ENCODE data around the gene GSG1. TPM values are rescaled to one million over a fixed set of nuclear protein-coding genes. Genes with fewer than 3 reads are reported as not detected.

Gene GSG1
- total RNA-seq, 1 donor from 2014 or later: not detected

DNA sequence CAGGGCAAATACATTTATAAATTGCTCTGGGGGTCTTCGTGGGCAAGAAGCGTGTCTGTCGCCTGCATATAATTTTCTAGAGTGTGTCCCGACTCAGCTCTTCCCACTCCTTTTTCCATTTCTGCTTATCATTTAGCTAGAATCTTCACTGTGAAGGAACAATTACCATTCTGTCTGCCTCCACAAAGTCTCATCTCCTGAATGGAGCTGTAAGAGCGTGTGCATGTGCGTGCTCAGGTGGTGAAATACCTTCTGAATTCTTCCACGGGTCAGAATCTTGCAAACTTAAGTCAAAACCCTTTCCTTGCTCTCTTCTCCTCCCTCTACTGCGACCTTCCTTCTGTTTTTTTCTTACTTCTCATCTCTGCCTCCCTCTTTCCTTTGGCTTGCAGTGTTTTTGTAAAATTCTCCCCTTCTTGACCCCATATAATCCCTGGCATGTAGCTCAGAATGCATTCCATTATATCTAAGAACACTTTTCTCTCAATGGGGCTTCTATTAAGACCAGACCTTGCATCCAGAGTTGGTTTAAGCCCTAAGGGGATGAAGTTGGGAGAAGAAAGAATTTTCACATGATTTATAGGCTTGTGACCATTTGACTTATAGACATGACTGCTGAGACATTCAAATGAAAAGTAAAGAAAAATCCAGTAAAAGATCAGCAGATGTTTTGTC lies 25.0 kb upstream of the GSG1 start:
- no peak for TF ChIP-seq CTCF (IDR thresholded peaks at IDR 0.05)
- H3K9me3 Mint-ChIP-seq: no peaks in the 10 kb centered on the region
- H3K36me3 Mint-ChIP-seq (ENCODE audit: low read depth): no peaks in the 10 kb centered on the region
- DNase-seq (no peak), ATAC-seq (ENCODE audit: low read depth) (no peak)
- H3K27ac Mint-ChIP-seq: no peak overlapping the region
- peaks cover 9% of the 10 kb centered on the region for H3K27me3 Mint-ChIP-seq
- H3K4me1 Mint-ChIP-seq: no peaks in the 10 kb centered on the region
- intact Hi-C loops (cut with micrococcal nuclease): no loop called here
- CTCF ChIA-PET: no interaction called here
- H3K4me3 Mint-ChIP-seq: no peak overlapping the region
- POLR2A ChIA-PET: no interaction called here

GRCh38 chr12:13127444-13127843 lies 24.0 kb upstream of the GSG1 start:
- Mint-ChIP-seq H3K9me3 (no peaks in the 10 kb centered on the region), H3K36me3 (ENCODE audit: low read depth) (no peaks in the 10 kb centered on the region), H3K4me1 (no peaks in the 10 kb centered on the region), H3K27ac (no peak overlapping the region), H3K27me3 (peaks cover 9% of the 10 kb centered on the region), H3K4me3 (no peak overlapping the region)
- ChIA-PET CTCF (no interaction called here), POLR2A (no interaction called here)
- ATAC-seq (ENCODE audit: low read depth) (no peak), DNase-seq (no peak)
- intact Hi-C loops (cut with micrococcal nuclease): no loop called here
- TF ChIP-seq CTCF (IDR thresholded peaks at IDR 0.05): no peak

DNA sequence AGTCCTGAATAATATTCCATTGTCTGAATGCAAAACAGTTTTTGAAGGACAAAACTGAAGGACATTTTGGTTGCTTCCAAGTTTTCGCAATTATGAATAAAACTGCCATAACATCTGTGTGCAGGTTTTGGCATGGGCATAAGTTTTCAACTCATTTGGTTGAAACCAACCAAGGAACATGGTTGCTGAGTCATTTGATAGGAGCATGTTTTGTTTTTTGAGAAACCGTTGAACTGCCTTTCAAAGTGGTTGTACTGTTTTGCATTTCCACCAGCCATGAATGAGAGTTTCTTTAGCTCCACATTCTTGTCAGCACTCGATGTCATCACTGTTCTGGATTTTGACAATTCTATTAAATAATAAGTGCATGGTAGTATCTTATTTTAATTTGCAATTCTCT lies 23.0 kb upstream of the GSG1 start:
- intact Hi-C loops (cut with micrococcal nuclease): no loop called here
- POLR2A ChIA-PET: no interaction called here
- H3K4me3 Mint-ChIP-seq: no peak overlapping the region

GRCh38 chr12:13125996-13126395 lies 22.5 kb upstream of the GSG1 start:
- Mint-ChIP-seq H3K4me1 (no peaks in the 10 kb centered on the region), H3K27me3 (peaks cover 3% of the 10 kb centered on the region), H3K4me3 (no peak overlapping the region), H3K36me3 (ENCODE audit: low read depth) (no peaks in the 10 kb centered on the region), H3K9me3 (no peaks in the 10 kb centered on the region), H3K27ac (no peak overlapping the region)
- ChIA-PET POLR2A (no interaction called here), CTCF (no interaction called here)
- DNase-seq (no peak), ATAC-seq (ENCODE audit: low read depth) (no peak)
- intact Hi-C loops (cut with micrococcal nuclease): no loop called here
- no peak for TF ChIP-seq CTCF (IDR thresholded peaks at IDR 0.05)

More for the DNA sequence above, 23.0 kb upstream of the GSG1 start:
- no peak for ATAC-seq (ENCODE audit: low read depth)
- Mint-ChIP-seq H3K4me1 (no peaks in the 10 kb centered on the region), H3K27ac (no peak overlapping the region), H3K9me3 (no peaks in the 10 kb centered on the region), H3K36me3 (ENCODE audit: low read depth) (no peaks in the 10 kb centered on the region), H3K27me3 (peaks cover 6% of the 10 kb centered on the region)
- DNase-seq: no peak
- CTCF ChIA-PET: no interaction called here
- no peak for TF ChIP-seq CTCF (IDR thresholded peaks at IDR 0.05)

DNA sequence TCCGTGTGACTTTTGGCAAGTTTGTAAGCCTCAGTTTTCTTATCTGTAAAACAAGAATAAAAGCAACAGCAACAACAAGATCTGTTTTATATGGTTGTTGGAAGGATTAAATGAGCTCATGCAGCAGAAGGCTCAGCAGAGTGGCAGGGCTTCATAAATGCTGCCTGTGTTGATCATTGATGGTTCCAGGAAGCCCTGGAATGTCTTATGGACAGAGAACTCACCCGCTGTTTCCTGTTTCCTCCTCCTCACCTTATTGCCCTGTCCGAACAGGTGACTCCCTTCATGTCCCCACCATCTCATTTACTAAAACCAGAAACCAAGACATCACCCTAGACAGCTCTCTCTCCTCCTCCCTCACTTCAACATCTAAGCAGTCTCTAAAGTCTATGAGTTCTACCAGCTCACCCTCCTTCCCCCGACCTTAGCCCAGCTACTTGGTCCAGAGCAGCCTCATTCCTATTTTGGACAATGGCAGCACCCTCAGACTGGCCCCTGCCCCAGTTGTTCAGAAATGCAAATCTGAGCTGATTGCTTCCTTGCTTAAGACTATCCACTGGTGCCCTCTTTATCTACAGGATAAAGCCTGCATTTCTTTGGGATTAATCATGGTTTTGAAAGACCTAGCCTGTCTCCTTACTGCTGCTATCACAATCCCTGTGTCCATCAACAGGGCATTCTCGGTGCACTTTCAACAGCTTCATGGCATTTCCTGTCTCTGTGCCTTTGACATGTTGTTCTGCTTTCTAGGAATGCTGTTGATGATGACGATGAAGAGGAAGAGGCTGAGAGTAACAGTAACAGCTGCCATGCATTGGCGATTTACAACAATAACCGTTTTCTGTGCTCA lies 21.4 kb upstream of the GSG1 start:
- DNase-seq: no peak
- no peaks in the 10 kb centered on the region for H3K36me3 Mint-ChIP-seq (ENCODE audit: low read depth)
- CTCF ChIA-PET: interaction anchor here (0.7 kb wide), 1 partner anchor 9 kb away, joined by 3 read pairs; no protein-coding TSS in a partner anchor
- H3K27ac Mint-ChIP-seq: no peak overlapping the region
- H3K27me3 Mint-ChIP-seq: no peaks in the 10 kb centered on the region
- no peaks in the 10 kb centered on the region for H3K4me1 Mint-ChIP-seq
- no peaks in the 10 kb centered on the region for H3K9me3 Mint-ChIP-seq
- no peak for ATAC-seq (ENCODE audit: low read depth)
- no peak for TF ChIP-seq CTCF (IDR thresholded peaks at IDR 0.05)
- intact Hi-C loops (cut with micrococcal nuclease): no loop called here
- no peak overlapping the region for H3K4me3 Mint-ChIP-seq
- POLR2A ChIA-PET: no interaction called here
